Fibroblast of lung (primary cell): ENCODE measurements around the gene GFM1. TPM values are rescaled to one million over a fixed set of nuclear protein-coding genes. Genes with fewer than 3 reads are reported as not detected.

Source experiments
- DNase-seq, 2 donors: peaks; one replicate each; pipeline versions ENCODE4 v3.0.0 to v3.0.0-alpha.2; 2010; ENCODE audit warnings: low read depth in 2 of 2
- H2AFZ ChIP-seq: 2 replicates; pipeline ENCODE4 v1.5.1; 2012; ENCODE audit warnings: low read length, control low read depth, inconsistent platforms
- H3K27ac ChIP-seq: 2 replicates; pipeline ENCODE4 v1.5.1; 2011; ENCODE audit warnings: low read length, control low read depth; ENCODE audit not compliant: insufficient read depth
- H3K27me3 ChIP-seq: 2 replicates; pipeline ENCODE4 v1.5.1; 2011; ENCODE audit warnings: mild to moderate bottlenecking, low read length; ENCODE audit not compliant: control insufficient read depth, insufficient read depth
- H3K36me3 ChIP-seq: 2 replicates; pipeline ENCODE4 v1.5.1; 2011; ENCODE audit warnings: low read length; ENCODE audit not compliant: control insufficient read depth, insufficient read depth
- H3K4me1 ChIP-seq: 2 replicates; pipeline ENCODE4 v1.5.1; 2011; ENCODE audit warnings: low read length; ENCODE audit not compliant: control insufficient read depth, insufficient read depth; ENCODE audit errors: extremely low read depth
- H3K4me2 ChIP-seq: 2 replicates; pipeline ENCODE4 v1.5.1; 2011; ENCODE audit warnings: low read length, control low read depth; ENCODE audit not compliant: insufficient read depth; ENCODE audit errors: extremely low read depth
- H3K4me3 ChIP-seq, 4 experiments: fragments of 200-600 bp in 1 of 4; sonication (generic) in 1 of 4; replicated peaks in 1 of 4; 2 replicates each; pipeline ENCODE4 v1.5.1; 2011 to 2016; ENCODE audit warnings: low read length in 4 of 4, low read depth in 3 of 4, mild to moderate bottlenecking in 3 of 4, control low read depth in 2 of 4, inconsistent platforms in 1 of 4, mixed read lengths in 1 of 4; ENCODE audit not compliant: insufficient read depth in 1 of 4; ENCODE audit errors: control extremely low read depth in 1 of 4
- H3K79me2 ChIP-seq: 2 replicates; pipeline ENCODE4 v1.5.1; 2012; ENCODE audit warnings: mild to moderate bottlenecking, low read length, inconsistent platforms; ENCODE audit not compliant: control insufficient read depth, insufficient read depth
- H3K9ac ChIP-seq: 2 replicates; pipeline ENCODE4 v1.5.1; 2011; ENCODE audit warnings: mild to moderate bottlenecking, low read length, control low read depth; ENCODE audit not compliant: insufficient read depth
- H3K9me3 ChIP-seq: 2 replicates; pipeline ENCODE4 v1.5.1; 2012; ENCODE audit warnings: low read depth, low read length; ENCODE audit not compliant: control insufficient read depth, insufficient read depth
- H4K20me1 ChIP-seq: 2 replicates; pipeline ENCODE4 v1.5.1; 2011; ENCODE audit warnings: low read length; ENCODE audit not compliant: control insufficient read depth, insufficient read depth; ENCODE audit errors: extremely low read depth
- EZH2 ChIP-seq: IDR thresholded peaks from 2 replicates; pipeline ENCODE4 v1.5.1; 2012; ENCODE audit warnings: low read length, control low read depth, mild to moderate bottlenecking; ENCODE audit errors: missing control alignments
- polyA plus RNA-seq, 2 donors: library from polyadenylated mRNA; depleted of rRNA in 1 of 2; stranded (reverse) in 1 of 2; unstranded in 1 of 2; fragments of >200 nt; gene quantifications; 2 replicates each; pipeline ENCODE4 v1.2.1, GENCODE V29; 2011 to 2012; ENCODE audit warnings: missing spikeins in 1 of 2
- total RNA-seq: library from RNA; depleted of rRNA; stranded (reverse); fragments of >200 nt; gene quantifications from 2 replicates; pipeline ENCODE4 v1.2.1, GENCODE V29; 2014
- TF ChIP-seq, protein P1 (sequence below), 2 donors: IDR thresholded peaks in 1 of 2; conservative IDR thresholded peaks in 1 of 2; 1 replicate in 1 of 2; 2 replicates in 1 of 2; pipeline ENCODE4 v1.5.1; 2011 to 2012; ENCODE audit warnings: low read length in 2 of 2, control low read depth in 1 of 2, inconsistent platforms in 1 of 2, low read depth in 1 of 2, mild to moderate bottlenecking in 1 of 2

The GFM1 gene
- total and polyA plus RNA-seq, 2 donors (not counting 1 experiment from before 2014, with no cell fraction given) = 30.5 to 38.6 TPM

GRCh38 chr3:158710601-158711000, 66.3 kb downstream of the GFM1 start:
- Histone ChIP-seq H2AFZ (no peak overlapping the region), H3K4me2 (no peak overlapping the region), H3K4me1 (peaks cover 11% of the 10 kb centered on the region), H3K27me3 (no peaks in the 10 kb centered on the region), H3K36me3 (no peaks in the 10 kb centered on the region), H4K20me1 (no peaks in the 10 kb centered on the region), H3K4me3 (no peak overlapping the region), H3K9me3 (no peaks in the 10 kb centered on the region), H3K27ac (peak overlapping the region; percentile 78), H3K79me2 (no peaks in the 10 kb centered on the region), H3K9ac (no peak overlapping the region)
- DNase-seq = no peak
- TF ChIP-seq, protein P1, sequence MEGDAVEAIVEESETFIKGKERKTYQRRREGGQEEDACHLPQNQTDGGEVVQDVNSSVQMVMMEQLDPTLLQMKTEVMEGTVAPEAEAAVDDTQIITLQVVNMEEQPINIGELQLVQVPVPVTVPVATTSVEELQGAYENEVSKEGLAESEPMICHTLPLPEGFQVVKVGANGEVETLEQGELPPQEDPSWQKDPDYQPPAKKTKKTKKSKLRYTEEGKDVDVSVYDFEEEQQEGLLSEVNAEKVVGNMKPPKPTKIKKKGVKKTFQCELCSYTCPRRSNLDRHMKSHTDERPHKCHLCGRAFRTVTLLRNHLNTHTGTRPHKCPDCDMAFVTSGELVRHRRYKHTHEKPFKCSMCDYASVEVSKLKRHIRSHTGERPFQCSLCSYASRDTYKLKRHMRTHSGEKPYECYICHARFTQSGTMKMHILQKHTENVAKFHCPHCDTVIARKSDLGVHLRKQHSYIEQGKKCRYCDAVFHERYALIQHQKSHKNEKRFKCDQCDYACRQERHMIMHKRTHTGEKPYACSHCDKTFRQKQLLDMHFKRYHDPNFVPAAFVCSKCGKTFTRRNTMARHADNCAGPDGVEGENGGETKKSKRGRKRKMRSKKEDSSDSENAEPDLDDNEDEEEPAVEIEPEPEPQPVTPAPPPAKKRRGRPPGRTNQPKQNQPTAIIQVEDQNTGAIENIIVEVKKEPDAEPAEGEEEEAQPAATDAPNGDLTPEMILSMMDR (conservative IDR thresholded peaks at IDR 0.05 in 1 of 2, IDR thresholded peaks at IDR 0.05 in 1 of 2; ENCODE audit: low read depth in 1 of 2, low read length in 2 of 2) = no peak
- no peak for TF ChIP-seq EZH2

DNA sequence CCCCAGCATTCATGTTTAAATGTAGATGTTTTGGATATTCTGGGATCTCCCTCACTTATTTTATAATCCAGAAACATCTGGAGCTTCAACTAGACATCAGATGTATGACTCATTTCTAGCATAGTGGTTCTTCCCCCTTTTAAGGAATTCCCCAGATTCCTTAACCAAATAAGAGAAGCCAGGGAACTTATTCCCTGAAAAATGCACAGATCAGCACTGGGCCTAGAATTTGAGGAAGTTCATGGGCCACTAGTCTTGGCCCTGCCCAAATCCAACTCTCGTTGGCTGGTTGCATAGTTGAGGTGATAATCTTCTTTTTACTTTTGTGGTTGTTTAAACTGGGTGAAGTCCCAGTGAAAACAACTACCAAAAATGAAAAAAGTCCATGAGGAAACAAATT, 67.6 kb downstream of the GFM1 start:
- Histone ChIP-seq H3K36me3 (no peaks in the 10 kb centered on the region), H2AFZ (no peak overlapping the region), H3K27ac (peak overlapping the region; percentile 59), H3K4me3 (no peak overlapping the region), H3K4me1 (peaks cover 14% of the 10 kb centered on the region), H3K79me2 (no peaks in the 10 kb centered on the region), H3K4me2 (no peak overlapping the region), H3K9ac (no peak overlapping the region), H3K9me3 (no peaks in the 10 kb centered on the region), H4K20me1 (no peaks in the 10 kb centered on the region), H3K27me3 (no peaks in the 10 kb centered on the region)
- TF ChIP-seq, protein P1 (conservative IDR thresholded peaks at IDR 0.05 in 1 of 2, IDR thresholded peaks at IDR 0.05 in 1 of 2; ENCODE audit: low read depth in 1 of 2, low read length in 2 of 2) = no peak
- TF ChIP-seq EZH2 = no peak
- DNase-seq = peak; percentile 88 to 96

GRCh38 chr3:158712443-158712842, 68.1 kb downstream of the GFM1 start:
- Histone ChIP-seq H3K79me2 (no peaks in the 10 kb centered on the region), H3K4me3 (no peak overlapping the region), H3K36me3 (no peaks in the 10 kb centered on the region), H2AFZ (no peak overlapping the region), H3K27me3 (no peaks in the 10 kb centered on the region), H3K9me3 (no peaks in the 10 kb centered on the region), H3K27ac (peak overlapping the region; percentile 59), H4K20me1 (no peaks in the 10 kb centered on the region), H3K9ac (no peak overlapping the region), H3K4me1 (peaks cover 16% of the 10 kb centered on the region), H3K4me2 (no peak overlapping the region)
- no peak for TF ChIP-seq EZH2
- TF ChIP-seq, protein P1 (conservative IDR thresholded peaks at IDR 0.05 in 1 of 2, IDR thresholded peaks at IDR 0.05 in 1 of 2; ENCODE audit: low read depth in 1 of 2, low read length in 2 of 2) = no peak
- DNase-seq = no peak
